Kidney epithelial cell (primary cell): Measurements from ENCODE around the gene GAGE12G. TPM values are rescaled to one million over a fixed set of nuclear protein-coding genes. Genes with fewer than 3 reads are reported as not detected.
"Not testable (repeated sequence)": the region's sequence is repeated elsewhere in the genome, so short reads cannot be mapped to it uniquely, and the experiment has no call there.

Experiments
- DNase-seq: peaks from one replicate; pipeline ENCODE4 v3.0.0-alpha.2; 2010; ENCODE audit warnings: low read depth
- H3K27me3 ChIP-seq: 2 replicates; pipeline ENCODE4 v1.6.0; 2011; ENCODE audit warnings: low read length; ENCODE audit not compliant: control insufficient read depth, insufficient read depth
- H3K36me3 ChIP-seq: 2 replicates; pipeline ENCODE4 v1.5.1; 2011; ENCODE audit warnings: low read length; ENCODE audit not compliant: control insufficient read depth, insufficient read depth
- H3K4me3 ChIP-seq: 2 replicates; pipeline ENCODE4 v1.5.1; 2011; ENCODE audit warnings: low read depth, mild to moderate bottlenecking, control low read depth, low read length
- total RNA-seq: library from RNA; depleted of rRNA; stranded (reverse); fragments of >200 nt; gene quantifications from 2 replicates; pipeline ENCODE4 v1.2.3, GENCODE V29; 2015

GAGE12G gene
- total RNA-seq, result not detected in 2 replicates

- DNase-seq, H3K36me3 ChIP-seq, H3K27me3 ChIP-seq, H3K4me3 ChIP-seq: not testable (repeated sequence)
Observed at GRCh38 chrX:49570100-49570499, at the start of gene GAGE12G. TSS of gene GAGE12G (plus strand) at chrX:49570400. CDS start at chrX:49571555, 1,155 bp downstream.

- not testable (repeated sequence) for H3K27me3 ChIP-seq, H3K4me3 ChIP-seq, H3K36me3 ChIP-seq, DNase-seq
Observed at GRCh38 chrX:49531877-49532276, 38.3 kb upstream of the GAGE12G start, which contains the start of gene GAGE12C. TSS of gene GAGE12C (plus strand) at chrX:49532177. CDS start at chrX:49533332, 1,155 bp downstream.

GRCh38 chrX:49541433-49541832, 28.8 kb upstream of the GAGE12G start, which contains the start of gene GAGE12D:
TSS of gene GAGE12D (plus strand) at chrX:49541733. CDS start at chrX:49542888, 1,155 bp downstream.
- H3K27me3 ChIP-seq, DNase-seq, H3K36me3 ChIP-seq, H3K4me3 ChIP-seq: not testable (repeated sequence)

GRCh38 chrX:49550989-49551388, 19.2 kb upstream of the GAGE12G start, which contains the start of gene GAGE12E:
TSS of gene GAGE12E (plus strand) at chrX:49551289. CDS start at chrX:49552444, 1,155 bp downstream.
- H3K36me3 ChIP-seq, DNase-seq, H3K27me3 ChIP-seq, H3K4me3 ChIP-seq: not testable (repeated sequence)

GRCh38 chrX:49560542-49560941, 9.7 kb upstream of the GAGE12G start, which contains the start of gene GAGE12F:
TSS of gene GAGE12F (plus strand) at chrX:49560842. CDS start at chrX:49561997, 1,155 bp downstream.
- not testable (repeated sequence) for H3K36me3 ChIP-seq, H3K4me3 ChIP-seq, DNase-seq, H3K27me3 ChIP-seq

- not testable (repeated sequence) for DNase-seq, H3K27me3 ChIP-seq, H3K36me3 ChIP-seq, H3K4me3 ChIP-seq
Observed at GRCh38 chrX:49568728-49569127, 1.5 kb upstream of the GAGE12G start.

GRCh38 chrX:49569152-49569551, 1.0 kb upstream of the GAGE12G start:
- not testable (repeated sequence) for H3K27me3 ChIP-seq, DNase-seq, H3K4me3 ChIP-seq, H3K36me3 ChIP-seq

GRCh38 chrX:49579649-49580048, 9.4 kb downstream of the GAGE12G start, which contains the start of gene GAGE12H:
TSS of gene GAGE12H (plus strand) at chrX:49579949. CDS start at chrX:49581104, 1,155 bp downstream.
- H3K36me3 ChIP-seq, H3K4me3 ChIP-seq, H3K27me3 ChIP-seq, DNase-seq: not testable (repeated sequence)

- not testable (repeated sequence) for DNase-seq, H3K27me3 ChIP-seq, H3K4me3 ChIP-seq, H3K36me3 ChIP-seq
Observed at GRCh38 chrX:49589196-49589595, 19.0 kb downstream of the GAGE12G start, which contains the start of gene GAGE2A. TSS of gene GAGE2A (plus strand) at chrX:49589496. CDS start at chrX:49590651, 1,155 bp downstream.

- H3K27me3 ChIP-seq, DNase-seq, H3K4me3 ChIP-seq, H3K36me3 ChIP-seq: not testable (repeated sequence)
Observed at GRCh38 chrX:49589769-49590478, 19.7 kb downstream of the GAGE12G start.

- not testable (repeated sequence) for DNase-seq, H3K36me3 ChIP-seq, H3K27me3 ChIP-seq, H3K4me3 ChIP-seq
Observed at GRCh38 chrX:49590488-49590887, 20.3 kb downstream of the GAGE12G start.

GRCh38 chrX:49598720-49599119, 28.5 kb downstream of the GAGE12G start, which contains the start of gene GAGE1:
TSS of gene GAGE1 (plus strand) at chrX:49599020. CDS start at chrX:49600175, 1,155 bp downstream.
- DNase-seq, H3K36me3 ChIP-seq, H3K27me3 ChIP-seq, H3K4me3 ChIP-seq: not testable (repeated sequence)
